Neural cell (in vitro differentiated cells): Measurements from ENCODE around the gene LCOR. TPM values are rescaled to one million over a fixed set of nuclear protein-coding genes. Genes with fewer than 3 reads are reported as not detected.

Source experiments
- H2AFZ ChIP-seq: fragments of 200-600, 300-800 bp; sonication (generic), shearing (Covaris generic); 2 replicates; pipeline ENCODE4 v1.6.0; 2014; ENCODE audit warnings: low read depth, mild to moderate bottlenecking, antibody characterized with exemption, low read length, moderate library complexity
- H3F3A ChIP-seq: fragments of 200-600 bp; shearing (Covaris generic); 2 replicates; pipeline ENCODE4 v1.6.1; 2016; ENCODE audit warnings: mild to moderate bottlenecking, moderate library complexity, mixed read lengths, antibody characterized with exemption, low read length; ENCODE audit not compliant: insufficient read depth, poor library complexity, severe bottlenecking
- H3K27ac ChIP-seq: fragments of 200-600, 300-800 bp; sonication (generic), shearing (Covaris generic); 2 replicates; pipeline ENCODE4 v1.5.1; 2014; ENCODE audit warnings: mild to moderate bottlenecking, low read length, moderate library complexity
- H3K27me3 ChIP-seq: fragments of 300-800, 200-600 bp; sonication (generic), shearing (Covaris generic); 2 replicates; pipeline ENCODE4 v1.6.0; 2014; ENCODE audit warnings: mild to moderate bottlenecking, low read depth, low read length, moderate library complexity; ENCODE audit not compliant: insufficient read depth
- H3K36me3 ChIP-seq: fragments of 300-800, 200-600 bp; sonication (generic), shearing (Covaris generic); 2 replicates; pipeline ENCODE4 v1.5.1; 2014; ENCODE audit warnings: mild to moderate bottlenecking, antibody characterized with exemption, low read length, moderate library complexity; ENCODE audit not compliant: insufficient read depth
- H3K4me2 ChIP-seq: fragments of 300-800, 200-600 bp; sonication (generic), shearing (Covaris generic); 2 replicates; pipeline ENCODE4 v1.6.0; 2014; ENCODE audit warnings: mild to moderate bottlenecking, low read length
- H3K4me3 ChIP-seq: fragments of 300-800, 200-600 bp; sonication (generic), shearing (Covaris generic); 2 replicates; pipeline ENCODE4 v1.5.1; 2014; ENCODE audit warnings: mild to moderate bottlenecking, low read length, moderate library complexity
- H3K79me2 ChIP-seq: fragments of 200-600 bp; shearing (Covaris generic); replicated peaks from 2 replicates; pipeline ENCODE4 v1.6.0; 2014; ENCODE audit warnings: mild to moderate bottlenecking, low read length, moderate library complexity; ENCODE audit not compliant: insufficient read depth
- H3K9ac ChIP-seq: fragments of 300-800, 200-600 bp; sonication (generic), shearing (Covaris generic); 2 replicates; pipeline ENCODE4 v1.6.1; 2016; ENCODE audit warnings: mild to moderate bottlenecking, low read length, mixed read lengths
- H3K9me2 ChIP-seq: fragments of 200-600 bp; shearing (Covaris generic); 2 replicates; pipeline ENCODE4 v1.6.1; 2016; ENCODE audit warnings: mild to moderate bottlenecking, low read length, mixed read lengths; ENCODE audit not compliant: insufficient read depth
- H3K9me3 ChIP-seq: fragments of 200-600, 300-800 bp; sonication (generic), shearing (Covaris generic); 2 replicates; pipeline ENCODE4 v1.6.1; 2016; ENCODE audit warnings: mild to moderate bottlenecking, mixed run types, low read length, moderate library complexity, mixed read lengths
- H4K20me1 ChIP-seq: fragments of 200-600 bp; shearing (Covaris generic); 2 replicates; pipeline ENCODE4 v1.6.1; 2016; ENCODE audit warnings: mild to moderate bottlenecking, mixed run types; ENCODE audit not compliant: insufficient read depth
- CTCF ChIP-seq: fragments of 450-650 bp; IDR thresholded peaks from 2 replicates; pipeline ENCODE4 v1.5.1; 2014; ENCODE audit warnings: antibody characterized with exemption, mild to moderate bottlenecking, moderate library complexity; ENCODE audit not compliant: poor library complexity, severe bottlenecking
- EP300 ChIP-seq: fragments of 450-650 bp; conservative IDR thresholded peaks from 2 replicates; pipeline ENCODE4 v1.6.1; 2014; ENCODE audit warnings: antibody characterized with exemption, mild to moderate bottlenecking, moderate library complexity; ENCODE audit not compliant: poor library complexity, severe bottlenecking
- EZH2 ChIP-seq: fragments of 200-600, 300-800 bp; shearing (Covaris generic), sonication (generic); IDR thresholded peaks from 2 replicates; pipeline ENCODE4 v1.6.1; 2014; ENCODE audit warnings: antibody characterized with exemption, low read length, borderline replicate concordance, mild to moderate bottlenecking; ENCODE audit not compliant: insufficient read depth, poor library complexity, severe bottlenecking
- MXI1 ChIP-seq: fragments of 450-650 bp; conservative IDR thresholded peaks from 2 replicates; pipeline ENCODE4 v1.6.1; 2014; ENCODE audit warnings: antibody characterized with exemption, mild to moderate bottlenecking; ENCODE audit not compliant: poor library complexity, severe bottlenecking
- POLR2AphosphoS5 ChIP-seq: IDR thresholded peaks from 2 replicates; pipeline ENCODE4 v1.6.1; 2012
- RAD21 ChIP-seq: fragments of 450-650 bp; conservative IDR thresholded peaks from 2 replicates; pipeline ENCODE4 v1.6.1; 2014; ENCODE audit warnings: antibody characterized with exemption, mild to moderate bottlenecking, moderate library complexity
- SMC3 ChIP-seq: fragments of 450-650 bp; conservative IDR thresholded peaks from 2 replicates; pipeline ENCODE4 v1.6.1; 2014; ENCODE audit warnings: antibody characterized with exemption, mild to moderate bottlenecking, moderate library complexity; ENCODE audit not compliant: poor library complexity
- TAF1 ChIP-seq: IDR thresholded peaks from 2 replicates; pipeline ENCODE4 v1.6.1; 2012; ENCODE audit warnings: low read depth
- polyA plus RNA-seq: library from polyadenylated mRNA; depleted of rRNA; stranded (reverse); fragments of >200 nt; gene quantifications from 2 replicates; pipeline ENCODE4 v1.2.3, GENCODE V29; 2014
- TF ChIP-seq, protein P1 (sequence below): IDR thresholded peaks from 2 replicates; pipeline ENCODE4 v1.6.1; 2012; ENCODE audit warnings: borderline replicate concordance

LCOR gene
- polyA plus RNA-seq, 1 donor from 2014 or later, result 61.1 TPM

- H3K36me3 ChIP-seq, result no peaks in the 10 kb centered on the region
- H3K4me2 ChIP-seq, result no peak overlapping the region
- TF ChIP-seq POLR2AphosphoS5 (no peak), EP300 (no peak), TAF1 (no peak), RAD21 (no peak), MXI1 (no peak), SMC3 (no peak), CTCF (no peak), EZH2 (no peak)
- TF ChIP-seq, protein P1, sequence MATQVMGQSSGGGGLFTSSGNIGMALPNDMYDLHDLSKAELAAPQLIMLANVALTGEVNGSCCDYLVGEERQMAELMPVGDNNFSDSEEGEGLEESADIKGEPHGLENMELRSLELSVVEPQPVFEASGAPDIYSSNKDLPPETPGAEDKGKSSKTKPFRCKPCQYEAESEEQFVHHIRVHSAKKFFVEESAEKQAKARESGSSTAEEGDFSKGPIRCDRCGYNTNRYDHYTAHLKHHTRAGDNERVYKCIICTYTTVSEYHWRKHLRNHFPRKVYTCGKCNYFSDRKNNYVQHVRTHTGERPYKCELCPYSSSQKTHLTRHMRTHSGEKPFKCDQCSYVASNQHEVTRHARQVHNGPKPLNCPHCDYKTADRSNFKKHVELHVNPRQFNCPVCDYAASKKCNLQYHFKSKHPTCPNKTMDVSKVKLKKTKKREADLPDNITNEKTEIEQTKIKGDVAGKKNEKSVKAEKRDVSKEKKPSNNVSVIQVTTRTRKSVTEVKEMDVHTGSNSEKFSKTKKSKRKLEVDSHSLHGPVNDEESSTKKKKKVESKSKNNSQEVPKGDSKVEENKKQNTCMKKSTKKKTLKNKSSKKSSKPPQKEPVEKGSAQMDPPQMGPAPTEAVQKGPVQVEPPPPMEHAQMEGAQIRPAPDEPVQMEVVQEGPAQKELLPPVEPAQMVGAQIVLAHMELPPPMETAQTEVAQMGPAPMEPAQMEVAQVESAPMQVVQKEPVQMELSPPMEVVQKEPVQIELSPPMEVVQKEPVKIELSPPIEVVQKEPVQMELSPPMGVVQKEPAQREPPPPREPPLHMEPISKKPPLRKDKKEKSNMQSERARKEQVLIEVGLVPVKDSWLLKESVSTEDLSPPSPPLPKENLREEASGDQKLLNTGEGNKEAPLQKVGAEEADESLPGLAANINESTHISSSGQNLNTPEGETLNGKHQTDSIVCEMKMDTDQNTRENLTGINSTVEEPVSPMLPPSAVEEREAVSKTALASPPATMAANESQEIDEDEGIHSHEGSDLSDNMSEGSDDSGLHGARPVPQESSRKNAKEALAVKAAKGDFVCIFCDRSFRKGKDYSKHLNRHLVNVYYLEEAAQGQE, result no peak
These were observed 167.9 kb downstream of the LCOR start for GRCh38 chr10:96999987-97000386.

DNA sequence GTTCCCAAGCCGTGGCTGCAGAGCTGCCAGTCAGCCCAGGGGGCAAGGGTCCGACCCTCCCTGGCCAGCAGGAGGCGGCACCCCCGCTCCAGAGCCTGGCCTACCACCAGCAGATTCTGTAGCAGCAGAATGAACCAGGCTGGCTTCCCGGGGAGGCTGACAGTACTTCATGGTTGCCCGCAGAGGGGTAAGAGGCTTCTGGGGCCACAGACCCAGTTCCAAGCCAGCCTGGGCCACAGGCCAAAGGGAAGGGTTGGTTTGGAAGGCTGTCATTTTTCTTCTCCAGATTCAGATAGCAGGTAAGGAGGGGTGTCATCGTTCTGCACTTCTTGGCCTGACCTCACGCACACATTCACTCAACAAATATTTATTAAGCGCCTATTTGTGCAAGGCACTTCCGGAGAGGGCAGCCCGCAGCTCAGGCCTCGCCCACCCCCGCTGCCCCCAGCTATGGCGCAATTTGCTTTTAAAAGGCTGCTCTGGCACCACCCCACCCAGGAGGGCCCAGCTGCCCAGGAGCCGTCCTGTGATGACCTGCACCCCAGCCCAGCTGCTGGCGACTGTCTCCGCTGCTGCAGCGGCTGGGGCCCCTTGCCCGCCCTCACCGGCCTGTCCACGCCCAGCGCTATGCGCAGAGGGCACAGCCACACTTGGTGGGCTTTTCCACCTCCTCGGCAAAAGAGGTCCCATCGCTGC lies 168.5 kb downstream of the LCOR start:
- Histone ChIP-seq H3F3A (no peaks in the 10 kb centered on the region), H3K27me3 (no peaks in the 10 kb centered on the region), H3K79me2 (no peaks in the 10 kb centered on the region), H3K4me3 (no peak overlapping the region), H2AFZ (no peak overlapping the region), H3K27ac (no peak overlapping the region), H3K36me3 (no peaks in the 10 kb centered on the region), H4K20me1 (no peaks in the 10 kb centered on the region), H3K9me3 (no peaks in the 10 kb centered on the region), H3K4me2 (no peak overlapping the region), H3K9me2 (no peaks in the 10 kb centered on the region), H3K9ac (no peak overlapping the region)
- TF ChIP-seq, protein P1, result no peak
- TF ChIP-seq RAD21, result no peak
- TF ChIP-seq MXI1, result no peak
- TF ChIP-seq EZH2, result no peak
- no peak for TF ChIP-seq SMC3
- no peak for TF ChIP-seq POLR2AphosphoS5
- TF ChIP-seq TAF1, result no peak
- TF ChIP-seq CTCF, result no peak
- TF ChIP-seq EP300, result no peak

More at GRCh38 chr10:96999987-97000386, 167.9 kb downstream of the LCOR start:
- H3F3A ChIP-seq, result no peaks in the 10 kb centered on the region
- H3K27me3 ChIP-seq, result no peaks in the 10 kb centered on the region
- H3K27ac ChIP-seq, result no peak overlapping the region
- no peak overlapping the region for H3K4me3 ChIP-seq
- no peaks in the 10 kb centered on the region for H3K9me3 ChIP-seq
- no peaks in the 10 kb centered on the region for H4K20me1 ChIP-seq
- no peaks in the 10 kb centered on the region for H3K9me2 ChIP-seq
- H3K9ac ChIP-seq, result no peak overlapping the region
- no peak overlapping the region for H2AFZ ChIP-seq
- H3K79me2 ChIP-seq, result no peaks in the 10 kb centered on the region
